OCI-LY7 (cell line): ENCODE measurements around the gene PMS1. TPM values are rescaled to one million over a fixed set of nuclear protein-coding genes. Genes with fewer than 3 reads are reported as not detected.

Source experiments
- BruUV-seq: library from RNA; stranded (reverse); fragments of 400-500 nt; replicated peaks from 2 replicates; lab custom pipeline; 2021; lab: Mats Ljungman, UMichigan
- CTCF ChIA-PET: fragments of 300-600 bp; sonication (Branson Sonifier 250); formaldehyde crosslinking; loops from one replicate; lab custom pipeline; 2022; ENCODE audit warnings: antibody characterized with exemption; ENCODE audit not compliant: unreplicated experiment; lab: Charles Lee
- POLR2A ChIA-PET: fragments of 300-600 bp; sonication (Branson Sonifier 250); formaldehyde crosslinking; loops from one replicate; lab custom pipeline; 2022; ENCODE audit warnings: antibody characterized with exemption; lab: Charles Lee
- DNase-seq: peaks from one replicate; pipeline ENCODE4 v3.0.0-alpha.2; 2015; ENCODE audit warnings: low spot score
- H2AFZ ChIP-seq: fragments of 200-600 bp; sonication (generic), shearing (Covaris generic); 2 replicates; pipeline ENCODE4 v1.6.1; 2014; ENCODE audit warnings: mild to moderate bottlenecking, antibody characterized with exemption, low read length, moderate library complexity
- H3K27ac ChIP-seq: fragments of 200-600 bp; sonication (generic); 2 replicates; pipeline ENCODE4 v1.5.1; 2014; ENCODE audit warnings: mixed run types, low read depth, mild to moderate bottlenecking, moderate library complexity, low read length, inconsistent platforms; ENCODE audit not compliant: poor library complexity, severe bottlenecking
- H3K36me3 ChIP-seq: fragments of 200-600 bp; sonication (generic); 2 replicates; pipeline ENCODE4 v1.6.1; 2014; ENCODE audit warnings: mild to moderate bottlenecking, antibody characterized with exemption, low read length, moderate library complexity, mixed read lengths; ENCODE audit not compliant: insufficient read depth
- H3K4me1 ChIP-seq: fragments of 200-600 bp; sonication (generic); 2 replicates; pipeline ENCODE4 v1.5.1; 2014; ENCODE audit warnings: mild to moderate bottlenecking, low read length; ENCODE audit not compliant: insufficient read depth, poor library complexity, severe bottlenecking
- H3K4me2 ChIP-seq: fragments of 200-600 bp; sonication (generic); 2 replicates; pipeline ENCODE4 v1.6.1; 2014; ENCODE audit warnings: mild to moderate bottlenecking, low read length
- H3K4me3 ChIP-seq: fragments of 200-600 bp; sonication (generic); 2 replicates; pipeline ENCODE4 v1.5.1; 2014; ENCODE audit warnings: mild to moderate bottlenecking, low read depth, low read length; ENCODE audit not compliant: poor library complexity, severe bottlenecking
- H3K79me2 ChIP-seq: fragments of 200-600 bp; sonication (generic); 2 replicates; pipeline ENCODE4 v1.6.1; 2016; ENCODE audit warnings: low read depth, mild to moderate bottlenecking, low read length, moderate library complexity, mixed read lengths; ENCODE audit not compliant: insufficient read depth
- H3K9me2 ChIP-seq: fragments of 200-600 bp; sonication (generic); 2 replicates; pipeline ENCODE4 v1.6.1; 2016; ENCODE audit warnings: mild to moderate bottlenecking, low read length, mixed read lengths; ENCODE audit not compliant: insufficient read depth
- H3K9me3 ChIP-seq: fragments of 200-600 bp; sonication (generic); 2 replicates; pipeline ENCODE4 v1.6.1; 2014; ENCODE audit warnings: mild to moderate bottlenecking, mixed run types, low read length, mixed read lengths
- H4K20me1 ChIP-seq: fragments of 200-600 bp; sonication (generic); 2 replicates; pipeline ENCODE4 v1.6.1; 2014; ENCODE audit warnings: mild to moderate bottlenecking, antibody characterized with exemption, low read length, moderate library complexity, mixed read lengths; ENCODE audit not compliant: insufficient read depth
- EZH2phosphoT487 ChIP-seq: fragments of 200-600 bp; sonication (generic); IDR thresholded peaks from 2 replicates; pipeline ENCODE4 v1.6.1; 2018; ENCODE audit warnings: low read depth, borderline replicate concordance, mild to moderate bottlenecking, mixed run types, antibody characterized with exemption, low read length, moderate library complexity, mixed read lengths
- intact Hi-C: fragments of 100-400 bp; cut with micrococcal nuclease; formaldehyde crosslinking; loops from one replicate; pipeline ENCODE4 v1.10.0; 2022; ENCODE audit not compliant: unreplicated experiment
- total RNA-seq, 2 experiments: library from RNA; depleted of rRNA in 1 of 2; stranded (reverse); fragments of >200 nt in 1 of 2; shearing (Covaris generic) in 1 of 2; gene quantifications; 2 replicates each; pipeline ENCODE4 v1.2.3, GENCODE V29; 2014 to 2022
- TF ChIP-seq, protein P1 (sequence below): fragments of 200-600 bp; sonication (generic); conservative IDR thresholded peaks from 2 replicates; pipeline ENCODE4 v1.5.1; 2014; ENCODE audit warnings: mild to moderate bottlenecking, antibody characterized with exemption, low read length, moderate library complexity, mixed read lengths

Gene PMS1
- total RNA-seq, 2 experiments from 2014 or later, result 31.2 to 72.2 TPM

- H3K36me3 ChIP-seq, result peaks cover 73% of the 10 kb centered on the region
- TF ChIP-seq, protein P1, sequence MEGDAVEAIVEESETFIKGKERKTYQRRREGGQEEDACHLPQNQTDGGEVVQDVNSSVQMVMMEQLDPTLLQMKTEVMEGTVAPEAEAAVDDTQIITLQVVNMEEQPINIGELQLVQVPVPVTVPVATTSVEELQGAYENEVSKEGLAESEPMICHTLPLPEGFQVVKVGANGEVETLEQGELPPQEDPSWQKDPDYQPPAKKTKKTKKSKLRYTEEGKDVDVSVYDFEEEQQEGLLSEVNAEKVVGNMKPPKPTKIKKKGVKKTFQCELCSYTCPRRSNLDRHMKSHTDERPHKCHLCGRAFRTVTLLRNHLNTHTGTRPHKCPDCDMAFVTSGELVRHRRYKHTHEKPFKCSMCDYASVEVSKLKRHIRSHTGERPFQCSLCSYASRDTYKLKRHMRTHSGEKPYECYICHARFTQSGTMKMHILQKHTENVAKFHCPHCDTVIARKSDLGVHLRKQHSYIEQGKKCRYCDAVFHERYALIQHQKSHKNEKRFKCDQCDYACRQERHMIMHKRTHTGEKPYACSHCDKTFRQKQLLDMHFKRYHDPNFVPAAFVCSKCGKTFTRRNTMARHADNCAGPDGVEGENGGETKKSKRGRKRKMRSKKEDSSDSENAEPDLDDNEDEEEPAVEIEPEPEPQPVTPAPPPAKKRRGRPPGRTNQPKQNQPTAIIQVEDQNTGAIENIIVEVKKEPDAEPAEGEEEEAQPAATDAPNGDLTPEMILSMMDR, result no peak
- no peak for TF ChIP-seq EZH2phosphoT487
- DNase-seq, result peak; percentile 57
- peaks cover 82% of the 10 kb centered on the region for H3K79me2 ChIP-seq
- H2AFZ ChIP-seq, result peak overlapping the region; percentile 54; the same call in 1 of the 2 replicates
- intact Hi-C loops, result loop anchor here (5.0 to 10.0 kb wide), 3 partner anchors 121 to 339 kb away; partner anchors contain the start of genes ASNSD1 and WDR75
- H4K20me1 ChIP-seq, result peaks cover 10% of the 10 kb centered on the region
- peak overlapping the region; percentile 96 for H3K4me2 ChIP-seq
- POLR2A ChIA-PET, result interaction anchor here (0.5 to 1.2 kb wide), 5 partner anchors 12 to 573 kb away, joined by 3 to 6 read pairs (median 3); partner anchors contain the start of gene OSGEPL1
- H3K9me2 ChIP-seq, result no peaks in the 10 kb centered on the region
- no peaks in the 10 kb centered on the region for H3K9me3 ChIP-seq
- H3K4me1 ChIP-seq, result peaks cover 27% of the 10 kb centered on the region
- peak overlapping the region; percentile 79 for H3K4me3 ChIP-seq
- H3K27ac ChIP-seq, result peak overlapping the region; percentile 75
- CTCF ChIA-PET, result no interaction called here
- no TSS peak for BruUV-seq
Observed at GRCh38 chr2:189783451-189783926, 761 bp upstream of the PMS1 start.

GRCh38 chr2:189791338-189792042 is 7.2 kb downstream of the PMS1 start:
- intact Hi-C loops, result no loop called here
- H3K4me2 ChIP-seq, result no peak overlapping the region
- H3K4me3 ChIP-seq, result no peak overlapping the region
- no peaks in the 10 kb centered on the region for H3K9me2 ChIP-seq
- H3K4me1 ChIP-seq, result no peaks in the 10 kb centered on the region
- H4K20me1 ChIP-seq, result no peaks in the 10 kb centered on the region
- no peak overlapping the region for H3K27ac ChIP-seq
- BruUV-seq, result no TSS peak
- H3K36me3 ChIP-seq, result peaks cover 96% of the 10 kb centered on the region
- no peak overlapping the region for H2AFZ ChIP-seq
- ChIA-PET POLR2A (interaction anchor here (0.6 to 1.6 kb wide), 2 partner anchors 10 to 48 kb away, joined by 3 to 4 read pairs; no protein-coding TSS in a partner anchor), CTCF (no interaction called here)
- no peaks in the 10 kb centered on the region for H3K9me3 ChIP-seq
- TF ChIP-seq EZH2phosphoT487, result no peak
- TF ChIP-seq, protein P1, result no peak
- peaks cover 55% of the 10 kb centered on the region for H3K79me2 ChIP-seq
- no peak for DNase-seq

- DNase-seq, result no peak
- CTCF ChIA-PET, result no interaction called here
- intact Hi-C loops, result no loop called here
- Histone ChIP-seq H4K20me1 (peaks cover 5% of the 10 kb centered on the region; the same call in 1 of the 2 replicates), H2AFZ (no peak overlapping the region), H3K4me3 (no peak overlapping the region), H3K79me2 (peaks cover 28% of the 10 kb centered on the region), H3K4me1 (peaks cover 4% of the 10 kb centered on the region), H3K4me2 (no peak overlapping the region), H3K9me3 (no peaks in the 10 kb centered on the region), H3K27ac (no peak overlapping the region), H3K9me2 (no peaks in the 10 kb centered on the region), H3K36me3 (peaks cover 97% of the 10 kb centered on the region)
- no TSS peak for BruUV-seq
- no peak for TF ChIP-seq EZH2phosphoT487
- TF ChIP-seq, protein P1, result no peak
- POLR2A ChIA-PET, result interaction anchor here (0.7 to 1.5 kb wide), 3 partner anchors 10 to 338 kb away, joined by 3 to 5 read pairs (median 3); no protein-coding TSS in a partner anchor
Observed at GRCh38 chr2:189794310-189794709, 10.1 kb downstream of the PMS1 start.
